Measurements from ENCODE around the gene HK3.

Gene HK3

DNA sequence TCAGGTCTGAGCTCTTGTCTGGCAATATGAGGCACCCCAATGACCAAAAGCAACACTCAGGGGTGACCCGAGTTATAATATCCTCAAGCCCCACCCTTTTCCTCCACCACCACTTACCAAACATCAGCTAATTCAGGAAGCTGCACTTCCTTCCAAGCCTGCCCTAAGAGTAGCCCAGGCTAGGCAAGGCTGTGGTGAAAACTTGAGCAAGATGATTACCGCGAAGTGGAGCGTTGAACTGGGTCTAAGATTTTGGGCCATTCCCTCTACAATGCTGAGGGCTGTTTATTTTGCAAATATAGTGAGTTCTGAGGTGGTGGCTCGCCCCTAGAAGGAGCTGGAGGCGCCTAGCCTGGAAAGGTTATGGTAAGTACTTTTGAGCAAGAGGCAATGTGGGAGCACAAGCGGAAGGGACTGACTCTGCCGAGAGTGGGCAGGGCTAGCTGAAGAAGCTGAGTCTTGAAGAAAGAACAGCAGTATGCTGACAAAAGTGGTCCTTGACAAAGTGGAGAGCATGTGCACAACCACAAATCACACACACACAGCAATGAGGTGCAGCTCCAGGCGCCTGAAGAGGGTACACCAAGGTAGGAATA is at the start of gene HK3:
Gene HK3, minus strand, starts transcription at position 51 of the 596 bp plus-strand sequence. CDS start 3,187 bp downstream, outside the sequence.
- DNase-seq = no peak

GRCh38 chr5:176948458-176948857 is 49.3 kb upstream of the HK3 start:
- DNase-seq = no peak

GRCh38 chr5:176947847-176948246 is 48.7 kb upstream of the HK3 start:
- no peak for DNase-seq

DNA sequence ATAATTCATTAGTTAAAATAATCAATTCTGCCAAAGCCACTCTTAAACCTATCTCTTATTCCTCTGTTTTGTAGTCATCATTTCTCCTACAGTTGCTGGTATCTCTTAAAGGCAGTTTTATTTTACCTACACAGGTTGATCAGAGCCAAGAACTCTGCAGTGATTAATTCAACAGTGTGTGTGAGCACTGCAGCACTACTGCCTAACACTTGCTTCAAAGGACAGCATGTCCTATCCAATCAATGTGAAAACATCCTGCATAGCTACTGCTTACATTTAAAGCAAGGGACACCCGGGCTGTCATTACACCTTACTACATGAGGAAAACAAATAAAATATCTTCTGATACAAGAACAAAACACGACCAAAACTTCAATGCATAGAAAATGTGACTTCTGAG is 45.1 kb upstream of the HK3 start:
- no peak for DNase-seq

- DNase-seq = no peak
Measured at GRCh38 chr5:176943816-176944215, 44.7 kb upstream of the HK3 start.

GRCh38 chr5:176941951-176942350 is 42.8 kb upstream of the HK3 start:
- no peak for DNase-seq

GRCh38 chr5:176938472-176938871 is 39.3 kb upstream of the HK3 start:
- DNase-seq = no peak

- DNase-seq = no peak
Measured at GRCh38 chr5:176935017-176935416, 35.9 kb upstream of the HK3 start.

DNA sequence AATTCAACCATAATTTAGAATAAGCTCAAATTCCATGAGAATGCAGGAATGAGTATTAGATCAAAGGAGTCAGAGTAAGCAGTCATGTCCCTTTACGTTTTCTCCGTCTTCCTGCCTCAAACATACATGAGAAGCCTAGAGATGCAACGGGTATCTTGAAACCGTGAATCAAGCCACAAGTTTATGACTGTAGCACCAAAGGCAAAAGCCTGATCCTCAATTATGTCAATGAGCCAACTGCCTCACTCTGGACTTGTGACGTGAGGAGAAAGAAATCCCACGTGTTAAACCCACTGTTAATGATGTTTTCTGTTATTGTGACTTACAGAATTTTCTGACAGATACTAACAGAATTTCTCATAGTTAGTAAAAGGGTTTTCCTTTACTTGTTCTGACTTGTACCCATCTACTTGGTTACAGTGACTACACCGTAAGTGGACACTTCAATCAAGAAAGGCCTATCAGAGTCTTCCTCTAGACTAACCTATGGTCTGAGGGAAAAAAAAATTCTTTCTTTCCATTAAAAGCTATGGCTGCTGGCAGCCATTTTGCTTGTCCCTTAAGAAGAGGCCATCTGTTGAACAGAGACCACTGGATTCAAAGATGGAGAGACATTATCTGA is 35.3 kb upstream of the HK3 start:
- no peak for DNase-seq

DNA sequence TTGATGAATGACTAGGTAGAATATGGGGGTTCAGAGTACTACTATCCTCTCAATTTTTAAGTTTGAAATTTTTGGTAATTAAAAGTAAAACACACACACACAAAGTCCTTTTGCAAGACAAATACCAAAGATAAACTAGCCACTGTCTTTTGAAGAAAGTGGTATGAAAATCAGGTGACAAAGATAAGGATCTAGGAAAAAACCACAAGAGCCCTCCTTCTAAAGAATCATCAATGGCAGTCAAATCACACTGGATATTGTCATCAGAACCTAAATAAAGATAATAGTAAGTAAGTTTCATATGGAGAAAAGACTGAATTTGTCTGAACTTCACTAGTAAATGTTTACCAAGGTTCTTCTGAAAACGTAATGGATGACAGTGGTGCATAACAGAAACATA is 30.5 kb upstream of the HK3 start:
- no peak for DNase-seq

- DNase-seq = no peak
Measured at GRCh38 chr5:176927562-176927961, 28.4 kb upstream of the HK3 start.

DNA sequence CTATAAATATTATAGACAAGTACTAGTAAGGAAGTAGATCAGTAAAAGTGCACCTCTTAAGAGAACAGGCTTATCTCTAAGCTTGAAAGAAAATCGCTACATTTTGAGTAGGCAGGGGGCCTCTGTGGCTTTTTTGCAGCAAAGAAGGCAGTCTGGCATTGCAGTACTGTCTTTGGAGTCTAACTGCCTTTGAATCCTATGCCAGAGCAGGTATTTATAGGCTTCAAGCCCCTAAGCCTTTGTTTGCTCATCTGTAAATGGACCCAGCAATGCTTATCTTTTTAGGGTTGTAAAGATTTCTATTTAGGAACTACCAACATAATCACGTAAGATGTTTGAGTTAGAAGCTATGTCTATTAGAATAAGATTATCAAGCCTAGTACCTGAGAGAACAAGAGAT is 23.7 kb upstream of the HK3 start:
- no peak for DNase-seq

- peak; percentile 78 for DNase-seq
Measured at GRCh38 chr5:176921714-176922113, 22.6 kb upstream of the HK3 start.

DNA sequence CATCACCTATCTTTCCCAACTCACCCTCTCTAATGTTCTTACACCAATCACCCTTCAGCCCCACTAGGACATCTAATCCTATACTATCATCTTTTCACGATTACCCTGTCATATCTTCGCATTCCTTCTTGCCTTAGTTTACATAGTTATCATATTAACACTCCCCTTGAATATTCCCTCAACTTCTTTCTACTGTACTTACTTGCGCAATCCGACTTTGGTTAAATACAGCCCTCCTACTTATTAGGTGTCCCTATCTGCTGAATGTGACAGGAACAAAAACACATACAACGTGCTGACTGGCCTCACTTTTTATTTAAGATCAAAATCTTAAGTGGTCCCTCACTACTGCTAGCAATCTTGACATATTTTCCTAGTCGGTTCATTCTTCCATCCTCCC is 19.5 kb upstream of the HK3 start:
- DNase-seq = no peak

GRCh38 chr5:176916337-176916736 is 17.2 kb upstream of the HK3 start:
- DNase-seq = no peak

DNA sequence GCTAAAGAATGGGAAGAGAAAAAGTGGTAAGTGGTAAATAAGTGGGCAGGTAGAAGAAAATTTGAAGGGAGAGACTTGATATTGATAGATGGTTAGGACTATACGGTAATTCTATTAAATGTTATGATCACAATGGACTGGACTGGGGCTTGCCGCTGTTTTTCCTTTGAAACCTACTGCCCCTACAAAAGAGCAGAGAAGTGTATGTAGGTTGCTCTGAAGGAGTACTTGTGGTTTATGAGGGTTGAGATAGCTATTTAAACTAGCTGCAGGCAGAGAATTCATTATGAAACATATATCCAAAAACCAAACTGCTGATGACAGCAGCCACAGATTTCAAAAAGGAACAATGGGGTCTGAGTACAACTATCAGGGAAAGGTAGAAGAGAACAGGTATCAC is 16.8 kb upstream of the HK3 start:
- DNase-seq = no peak

DNA sequence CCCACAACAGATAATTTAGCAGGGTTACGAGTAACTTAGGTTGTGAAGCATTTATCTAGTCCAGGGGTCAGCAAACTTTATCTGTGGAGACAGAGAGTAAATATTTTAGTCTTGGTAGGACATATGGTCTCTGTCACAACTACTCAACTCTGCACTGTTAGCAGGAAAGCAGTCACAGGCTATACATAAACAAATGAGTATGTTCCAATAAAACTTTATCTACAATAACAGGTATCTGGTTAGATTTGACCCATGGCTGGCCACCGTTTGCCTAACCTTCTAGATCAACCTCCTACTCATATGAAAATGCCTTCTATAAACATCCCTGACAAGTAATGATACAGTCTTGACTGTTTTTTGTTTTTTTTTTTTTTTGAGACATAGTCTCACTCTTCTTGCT is 13.0 kb upstream of the HK3 start:
- no peak for DNase-seq

GRCh38 chr5:176908675-176909368 is 9.7 kb upstream of the HK3 start:
- no peak for DNase-seq

- no peak for DNase-seq
Measured at GRCh38 chr5:176906796-176907195, 7.7 kb upstream of the HK3 start.

GRCh38 chr5:176906126-176906525 is 7.0 kb upstream of the HK3 start:
- DNase-seq = no peak

- DNase-seq = no peak
Measured at GRCh38 chr5:176904276-176904675, 5.1 kb upstream of the HK3 start.

- DNase-seq = no peak
Measured at GRCh38 chr5:176902911-176903664, 3.9 kb upstream of the HK3 start.

DNA sequence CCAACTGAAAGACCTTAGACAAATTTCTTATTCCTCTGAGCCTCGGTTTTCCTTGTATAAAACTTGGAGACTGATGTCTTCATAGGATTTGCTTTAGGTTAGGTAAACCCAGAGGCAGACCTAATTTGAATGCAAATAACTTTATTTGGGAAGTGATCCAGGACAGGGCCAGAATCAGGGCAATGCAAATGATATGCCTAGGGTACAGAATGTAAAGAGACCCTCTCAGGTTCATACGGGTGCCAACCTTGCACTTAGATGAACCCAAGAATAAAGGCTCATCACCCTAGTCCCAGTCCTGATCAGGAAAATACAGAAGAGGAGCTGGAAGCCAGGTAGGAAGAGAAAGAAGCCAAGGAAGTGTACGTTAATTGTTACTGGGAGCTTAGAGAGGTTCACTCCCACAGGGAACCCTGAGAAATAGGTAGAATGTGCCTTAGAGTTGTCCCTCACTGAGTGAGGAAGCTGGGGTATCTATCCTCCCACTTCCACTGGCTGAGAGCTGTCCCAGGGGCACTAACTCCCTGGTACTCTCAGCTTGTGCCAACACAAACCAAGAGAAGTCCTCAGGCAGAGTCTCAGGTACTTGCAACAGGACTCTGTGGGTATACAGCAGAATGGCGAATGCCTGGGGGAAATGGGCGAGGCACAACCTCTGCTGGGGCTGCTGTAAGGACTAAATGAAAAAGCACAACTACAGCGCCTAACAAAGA is 3.1 kb upstream of the HK3 start:
- no peak for DNase-seq
